Kasumi-1 (cell line): ENCODE data around the gene PCSK6.
"Not testable (repeated sequence)": the region's sequence is repeated elsewhere in the genome, so short reads cannot be mapped to it uniquely, and the experiment has no call there.

Source experiments
- DNase-seq, 2 experiments: peaks; one replicate each; lab custom pipeline; 2025; lab: John Stamatoyannopoulos, UW

Gene PCSK6

GRCh38 chr15:101463270-101463669 is 26.2 kb downstream of the PCSK6 start:
- no peak for DNase-seq

- no peak for DNase-seq
Measured at GRCh38 chr15:101461097-101461496, 28.4 kb downstream of the PCSK6 start.

DNA sequence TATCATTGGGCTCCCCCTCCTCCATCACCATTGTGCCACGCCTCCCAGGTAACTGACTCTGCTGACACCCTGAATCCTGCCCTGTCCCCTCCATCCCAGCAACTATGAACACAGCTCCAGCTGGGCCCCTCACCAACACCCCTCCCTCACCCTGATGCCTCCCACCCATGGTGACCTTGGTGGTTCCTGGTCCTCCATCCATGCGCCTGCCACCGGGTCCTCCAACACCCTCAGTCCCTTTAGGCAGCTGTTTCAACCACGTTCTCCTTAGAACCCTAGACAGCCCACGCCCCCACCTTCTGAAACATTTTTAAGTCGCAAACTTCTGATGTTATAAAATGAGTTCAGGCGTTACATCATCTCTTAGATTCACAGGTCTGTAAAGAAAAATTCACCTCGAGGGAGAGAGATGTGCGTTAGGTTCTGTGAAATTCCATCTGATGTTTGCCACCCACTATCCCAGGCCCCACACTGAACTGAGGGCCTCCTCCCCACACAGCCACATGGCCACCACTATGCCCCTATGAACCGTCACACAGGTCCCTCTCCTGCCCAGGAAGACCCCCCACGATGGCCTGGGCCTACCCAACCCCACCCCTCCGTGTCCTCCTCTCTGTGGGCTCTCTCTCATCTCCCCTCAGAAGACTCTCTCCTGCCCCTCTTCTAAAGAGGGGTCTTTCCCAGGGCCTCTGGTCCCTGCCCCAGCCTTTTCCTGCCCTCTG is 29.8 kb downstream of the PCSK6 start:
- no peak for DNase-seq

- no peak for DNase-seq
Measured at GRCh38 chr15:101458908-101459578, 30.5 kb downstream of the PCSK6 start.

DNA sequence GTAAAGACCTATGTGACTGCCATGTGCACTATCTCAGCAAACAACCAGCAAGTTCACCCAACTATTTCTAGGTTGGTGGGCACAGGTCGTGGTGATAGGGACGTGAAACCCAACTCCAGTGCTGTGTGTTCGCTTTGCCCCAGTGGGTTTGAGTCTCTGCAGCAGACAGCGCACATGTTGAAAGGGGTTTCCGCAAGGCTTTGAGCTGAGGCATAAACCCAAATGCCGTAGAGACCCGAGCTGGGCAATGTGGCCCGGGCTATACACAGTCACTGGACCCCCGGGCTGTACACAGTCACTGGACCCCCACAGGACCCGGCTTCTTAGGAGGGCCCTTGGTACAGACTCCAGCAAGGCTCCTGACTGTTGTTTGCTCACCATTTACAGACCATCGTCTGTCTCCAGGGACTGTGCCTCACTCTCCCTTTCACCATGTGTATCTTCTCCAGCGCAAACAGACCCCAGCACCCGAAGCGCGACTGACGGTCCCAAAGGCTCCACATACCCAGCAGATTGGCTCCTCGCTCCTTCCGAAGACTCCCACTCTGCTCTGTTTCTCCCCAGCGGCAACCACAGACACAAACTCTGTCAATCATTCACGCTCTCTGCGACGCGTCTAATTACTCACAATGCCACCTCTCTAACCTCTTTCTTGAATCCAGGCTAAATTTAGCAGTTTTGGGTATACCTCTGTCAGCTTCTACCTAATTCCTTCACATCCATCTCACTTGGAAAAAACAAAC is 31.2 kb downstream of the PCSK6 start:
- DNase-seq, result no peak

GRCh38 chr15:101457696-101458095 is 31.8 kb downstream of the PCSK6 start:
- DNase-seq, result no peak

DNA sequence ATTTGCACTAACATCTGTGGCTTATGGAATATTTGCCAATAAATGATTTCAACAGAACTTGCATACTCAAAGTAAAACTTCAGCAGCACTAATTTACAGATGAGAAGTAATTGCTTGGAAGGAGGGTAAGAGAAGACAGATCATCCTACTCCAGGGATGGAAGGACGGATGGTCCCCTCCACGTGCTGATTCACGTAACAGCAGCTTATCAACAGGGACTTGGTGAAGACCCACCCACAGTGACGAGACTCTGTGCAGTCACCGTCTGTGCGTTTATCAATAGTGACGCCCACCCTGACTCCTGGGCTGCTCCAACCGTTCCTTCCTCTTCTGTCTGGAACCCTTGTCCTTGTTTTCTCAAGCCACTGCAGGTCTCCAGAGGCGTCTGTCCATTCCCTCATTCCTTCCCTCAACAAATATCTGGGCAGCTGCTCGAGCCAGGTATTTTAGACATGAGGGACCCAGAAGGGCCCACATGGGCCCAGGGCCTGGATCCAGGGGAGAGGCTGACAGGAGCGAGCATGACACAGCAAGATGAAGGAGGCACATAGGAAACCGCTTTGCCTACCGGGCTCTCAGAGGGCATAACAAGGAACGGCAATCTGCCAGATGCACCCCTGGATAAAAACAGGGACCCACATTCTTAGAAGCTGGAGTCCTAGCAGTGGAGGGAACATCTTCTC is 33.3 kb downstream of the PCSK6 start:
- DNase-seq, result no peak

GRCh38 chr15:101455291-101456025 is 34.0 kb downstream of the PCSK6 start:
- peak; percentile 73 to 77 for DNase-seq

GRCh38 chr15:101454781-101455180 is 34.7 kb downstream of the PCSK6 start:
- not testable (repeated sequence) for DNase-seq

GRCh38 chr15:101454365-101454764 is 35.1 kb downstream of the PCSK6 start:
- DNase-seq, result no peak

DNA sequence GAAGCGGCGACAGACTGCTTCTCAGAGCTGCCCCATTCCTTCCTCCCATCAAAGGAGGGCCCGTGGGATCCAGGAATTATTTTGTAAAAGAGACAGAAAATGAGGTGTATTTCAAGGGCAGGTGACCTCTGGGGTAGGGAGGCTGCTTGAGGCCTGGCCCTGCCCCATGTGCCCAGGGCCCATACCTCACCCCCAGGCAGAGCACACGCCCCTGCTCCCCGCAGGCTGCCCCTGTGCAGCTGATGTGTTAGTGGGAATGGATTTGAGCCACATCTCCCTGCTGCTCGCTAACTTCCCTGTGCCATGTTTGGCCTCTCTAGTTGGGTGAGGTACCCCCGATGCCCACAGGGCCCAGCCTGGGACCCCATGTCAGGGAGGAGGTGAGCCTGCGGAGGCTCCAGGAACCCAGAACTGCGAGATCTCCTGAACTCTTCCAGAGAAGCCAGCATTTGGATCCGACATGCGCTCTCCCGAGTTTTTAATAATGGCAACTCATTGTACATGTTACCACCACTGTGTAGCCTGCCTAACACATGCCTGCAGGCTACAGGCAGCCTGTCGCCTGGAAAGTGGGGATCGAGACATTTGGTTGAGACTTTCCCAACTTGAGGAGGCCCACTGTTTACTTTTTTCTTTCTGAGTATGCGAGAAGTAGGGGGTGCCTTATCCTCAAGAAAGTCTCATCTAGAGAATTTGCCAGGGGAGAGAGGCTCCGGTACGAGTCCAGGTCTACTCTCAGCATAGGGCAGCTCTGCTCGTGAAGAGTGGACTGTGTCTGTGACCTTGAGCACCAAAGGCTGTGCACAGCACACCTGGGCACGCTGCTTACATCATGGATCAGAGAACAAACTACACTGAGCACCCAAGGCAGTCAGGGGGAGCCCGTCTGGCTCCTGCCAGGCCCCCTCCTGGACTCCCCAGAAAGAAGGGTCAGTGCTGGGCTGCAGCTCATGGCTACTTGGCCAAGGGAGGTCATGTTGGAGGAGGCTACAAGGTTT is 36.1 kb downstream of the PCSK6 start:
- no peak for DNase-seq

- DNase-seq, result no peak
Measured at GRCh38 chr15:101452572-101452971, 36.9 kb downstream of the PCSK6 start.

DNA sequence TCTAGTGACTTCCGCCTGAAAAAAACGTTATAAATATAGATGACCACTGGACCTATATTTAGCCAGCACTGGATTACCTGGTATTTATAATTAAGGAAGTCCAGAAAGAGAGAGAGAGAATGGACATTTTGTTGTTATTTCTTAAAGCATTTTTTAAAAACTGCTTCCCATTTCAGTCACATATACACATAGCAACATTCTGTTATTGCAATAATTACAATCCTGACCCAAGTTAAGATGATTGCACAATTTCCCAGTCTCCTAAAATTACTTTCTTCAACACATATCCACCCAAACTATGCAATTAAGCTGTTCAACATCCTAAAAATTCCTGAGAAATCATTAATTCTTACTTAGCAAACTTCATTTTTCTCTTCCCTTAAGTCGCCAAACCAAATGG is 37.7 kb downstream of the PCSK6 start:
- DNase-seq, result peak; percentile 51 to 52

DNA sequence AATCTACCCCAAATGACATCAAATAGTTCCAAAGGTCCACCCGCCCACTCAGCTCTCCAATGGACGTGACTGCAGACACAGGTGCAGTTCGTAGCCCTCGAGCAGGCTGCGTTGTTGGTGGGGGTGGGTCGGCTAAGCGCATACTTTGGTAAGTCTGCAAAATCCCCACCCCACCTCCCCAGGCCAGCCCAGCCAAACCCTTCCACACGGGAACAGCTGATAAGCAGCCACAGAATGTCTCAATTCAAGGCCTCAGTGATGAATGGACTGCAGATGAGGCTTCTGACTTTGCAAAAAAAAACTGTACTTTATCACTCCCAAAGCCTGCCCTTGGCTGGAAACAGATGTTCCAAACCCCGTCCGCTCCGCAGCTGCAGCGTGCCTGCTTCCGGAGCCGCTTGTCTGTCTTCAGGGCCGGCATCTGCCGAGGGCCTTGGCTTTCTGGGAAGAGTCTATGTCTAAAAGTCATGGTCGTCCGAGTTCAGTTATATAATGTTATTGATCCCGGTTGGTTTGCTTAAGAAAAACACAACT is 38.2 kb downstream of the PCSK6 start:
- peak; percentile 95 to 97 for DNase-seq

- DNase-seq, result no peak
Measured at GRCh38 chr15:101450403-101451265, 38.9 kb downstream of the PCSK6 start.

- DNase-seq, result peak in 1 of 2 experiments; percentile 8
Measured at GRCh38 chr15:101449471-101450402, 39.8 kb downstream of the PCSK6 start.

GRCh38 chr15:101448336-101448735 is 41.2 kb downstream of the PCSK6 start:
- no peak for DNase-seq

GRCh38 chr15:101447561-101448071 is 41.9 kb downstream of the PCSK6 start:
- DNase-seq, result no peak
